ENCODE results near the gene MEF2C.

DNA sequence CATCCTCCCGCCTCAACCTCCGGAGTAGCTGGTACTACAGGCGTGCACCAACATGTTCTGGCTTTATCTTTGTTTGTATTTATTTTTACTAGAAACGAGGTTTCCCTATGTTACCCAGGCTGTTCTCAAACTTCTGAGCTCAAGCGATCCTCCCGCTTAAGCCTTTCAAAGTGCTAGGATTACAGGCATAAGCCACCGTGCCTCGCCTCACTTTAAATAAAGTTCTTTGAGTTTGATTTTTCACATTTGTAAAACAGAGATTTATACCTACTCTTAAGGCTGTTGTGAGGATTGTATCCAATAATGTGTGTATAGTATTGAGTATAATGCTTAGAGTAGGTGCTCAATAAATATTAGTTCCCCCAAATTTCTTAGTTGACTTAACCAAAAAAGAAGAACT is 75.7 kb downstream of the MEF2C start:
- TF ChIP-seq ZFP37 (CRISPR knock-in tag; IDR thresholded peaks at IDR 0.05; ENCODE audit: borderline replicate concordance) (no peak), KLF6 (CRISPR knock-in tag; IDR thresholded peaks at IDR 0.05) (no peak), TOE1 (CRISPR knock-in tag; IDR thresholded peaks at IDR 0.05) (no peak)
- TF ChIP-seq, protein P1, sequence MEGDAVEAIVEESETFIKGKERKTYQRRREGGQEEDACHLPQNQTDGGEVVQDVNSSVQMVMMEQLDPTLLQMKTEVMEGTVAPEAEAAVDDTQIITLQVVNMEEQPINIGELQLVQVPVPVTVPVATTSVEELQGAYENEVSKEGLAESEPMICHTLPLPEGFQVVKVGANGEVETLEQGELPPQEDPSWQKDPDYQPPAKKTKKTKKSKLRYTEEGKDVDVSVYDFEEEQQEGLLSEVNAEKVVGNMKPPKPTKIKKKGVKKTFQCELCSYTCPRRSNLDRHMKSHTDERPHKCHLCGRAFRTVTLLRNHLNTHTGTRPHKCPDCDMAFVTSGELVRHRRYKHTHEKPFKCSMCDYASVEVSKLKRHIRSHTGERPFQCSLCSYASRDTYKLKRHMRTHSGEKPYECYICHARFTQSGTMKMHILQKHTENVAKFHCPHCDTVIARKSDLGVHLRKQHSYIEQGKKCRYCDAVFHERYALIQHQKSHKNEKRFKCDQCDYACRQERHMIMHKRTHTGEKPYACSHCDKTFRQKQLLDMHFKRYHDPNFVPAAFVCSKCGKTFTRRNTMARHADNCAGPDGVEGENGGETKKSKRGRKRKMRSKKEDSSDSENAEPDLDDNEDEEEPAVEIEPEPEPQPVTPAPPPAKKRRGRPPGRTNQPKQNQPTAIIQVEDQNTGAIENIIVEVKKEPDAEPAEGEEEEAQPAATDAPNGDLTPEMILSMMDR (CRISPR knock-in tag; IDR thresholded peaks at IDR 0.05): no peak
- TF ChIP-seq, protein P2, sequence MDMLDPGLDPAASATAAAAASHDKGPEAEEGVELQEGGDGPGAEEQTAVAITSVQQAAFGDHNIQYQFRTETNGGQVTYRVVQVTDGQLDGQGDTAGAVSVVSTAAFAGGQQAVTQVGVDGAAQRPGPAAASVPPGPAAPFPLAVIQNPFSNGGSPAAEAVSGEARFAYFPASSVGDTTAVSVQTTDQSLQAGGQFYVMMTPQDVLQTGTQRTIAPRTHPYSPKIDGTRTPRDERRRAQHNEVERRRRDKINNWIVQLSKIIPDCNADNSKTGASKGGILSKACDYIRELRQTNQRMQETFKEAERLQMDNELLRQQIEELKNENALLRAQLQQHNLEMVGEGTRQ (IDR thresholded peaks at IDR 0.05; ENCODE audit: low read depth, low read length): no peak
- TF ChIP-seq, protein P2 (CRISPR knock-in tag; IDR thresholded peaks at IDR 0.05; ENCODE audit: borderline replicate concordance): no peak
